HG02588 (cell line): ENCODE data around the gene PARD3B.

Experiments used
- ATAC-seq: cut with Tn5 transposase; IDR thresholded peaks from one replicate; pipeline ENCODE4 v1.9.1; 2021; ENCODE audit warnings: mild to moderate bottlenecking, moderate library complexity; ENCODE audit not compliant: unreplicated experiment

The PARD3B gene

DNA sequence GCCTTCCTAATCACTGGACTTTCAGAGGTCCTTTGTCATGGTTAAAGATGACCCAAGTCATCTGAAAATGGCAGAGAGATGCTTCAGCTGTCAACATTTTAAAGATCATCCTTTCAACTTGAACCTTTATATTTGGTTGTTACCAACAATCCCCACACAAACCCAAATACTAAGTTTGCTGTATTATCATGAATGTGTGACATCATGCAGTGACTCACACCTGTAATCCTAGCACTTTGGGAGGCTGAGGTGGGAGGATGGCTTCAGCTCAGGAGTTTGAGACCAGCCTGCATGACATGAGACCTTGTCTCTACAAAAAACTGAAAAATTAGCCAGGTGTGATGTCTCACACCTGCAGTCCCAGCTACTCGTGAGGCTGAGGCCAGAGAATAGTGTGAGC is 1081.8 kb downstream of the PARD3B start:
- no peak for ATAC-seq

GRCh38 chr2:205628422-205628821 is 1083.1 kb downstream of the PARD3B start:
- no peak for ATAC-seq

GRCh38 chr2:205629091-205629776 is 1084.0 kb downstream of the PARD3B start:
- ATAC-seq: no peak

DNA sequence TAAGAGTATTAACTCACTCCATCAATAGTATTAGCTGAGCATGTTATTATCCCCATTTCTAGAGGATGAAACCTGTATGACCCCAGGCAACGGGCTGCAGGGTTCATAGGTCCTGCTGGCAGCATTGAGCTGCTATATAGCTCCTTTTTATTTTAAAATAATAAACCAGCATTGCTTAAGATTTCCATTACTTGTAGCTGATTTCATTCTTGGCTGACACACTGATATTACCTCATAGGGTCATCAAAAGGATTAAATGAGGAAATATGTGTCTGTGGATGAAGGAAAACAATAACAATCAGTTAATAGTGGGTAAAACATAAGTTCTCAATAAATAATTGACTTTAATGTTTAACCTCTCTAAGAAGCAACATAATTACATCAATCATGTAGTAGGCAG is 1088.7 kb downstream of the PARD3B start:
- ATAC-seq: no peak

DNA sequence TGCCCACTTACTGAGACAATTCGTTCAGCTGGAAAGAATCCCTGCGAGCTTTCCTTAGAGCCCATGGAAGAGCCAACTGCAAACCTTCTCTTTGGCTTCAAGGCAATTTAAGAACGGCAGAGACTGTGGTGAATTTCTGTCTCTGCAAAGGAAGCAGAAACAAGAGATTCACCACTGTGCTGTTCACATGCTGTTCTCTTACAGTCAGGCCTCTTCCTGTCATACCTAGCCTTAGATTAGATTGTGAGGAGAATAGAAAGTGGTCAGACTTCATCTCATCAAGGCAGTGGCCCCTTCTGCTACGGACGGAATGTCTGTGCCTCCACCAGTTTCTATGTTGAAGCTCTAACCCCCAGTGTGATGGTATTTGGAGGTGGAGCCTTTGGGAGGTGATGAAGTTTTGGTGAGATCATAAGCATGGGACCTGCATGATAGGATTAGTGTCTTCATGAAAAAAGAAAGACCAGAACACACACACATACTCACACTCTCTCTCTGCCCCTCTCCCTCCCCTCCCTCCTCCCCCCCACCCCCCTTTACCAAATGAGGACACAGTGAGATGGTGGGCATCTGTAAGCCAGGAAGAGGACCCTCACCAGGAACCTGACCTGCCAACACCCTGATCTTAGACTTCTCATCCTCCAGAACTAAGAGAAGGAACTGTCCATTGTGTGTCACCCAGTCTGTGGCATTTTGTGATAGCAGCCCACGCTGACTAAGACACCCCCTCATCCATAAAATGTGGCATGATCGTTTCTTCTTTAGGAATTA is 1091.5 kb downstream of the PARD3B start:
- no peak for ATAC-seq

DNA sequence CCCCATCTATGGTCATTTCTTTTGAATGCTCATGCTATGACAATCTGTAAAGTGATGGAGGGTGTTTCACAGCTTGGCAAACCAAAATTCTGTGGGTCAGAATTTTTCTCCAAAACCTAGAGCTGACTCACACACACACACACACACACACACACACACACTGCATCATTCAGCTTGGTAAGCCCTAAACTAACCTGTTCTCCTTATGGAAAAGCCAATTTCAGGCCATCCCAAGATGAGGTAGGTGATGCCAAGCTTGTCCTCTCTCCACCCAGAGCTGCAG is 1092.0 kb downstream of the PARD3B start:
- ATAC-seq: no peak

GRCh38 chr2:205637779-205638503 is 1092.7 kb downstream of the PARD3B start:
- no peak for ATAC-seq

DNA sequence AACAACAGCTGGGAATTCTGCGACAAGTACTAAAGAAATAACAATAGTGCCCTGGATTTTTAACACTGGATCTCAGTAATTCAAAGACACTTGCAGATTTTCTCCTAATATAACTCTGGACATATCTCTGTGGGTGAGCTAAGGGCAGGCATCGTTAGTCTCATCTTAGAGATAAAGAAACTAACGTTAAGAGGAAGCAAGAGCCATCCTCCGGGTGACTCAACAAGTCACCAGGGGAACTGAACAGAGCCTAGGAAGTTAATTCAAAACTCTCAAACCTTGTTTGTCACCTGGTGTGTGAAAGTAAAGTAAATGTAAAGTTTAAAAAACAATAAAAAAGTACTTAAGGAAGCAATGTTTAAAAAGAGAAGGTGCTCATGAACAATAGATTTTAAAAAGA is 1095.4 kb downstream of the PARD3B start:
- no peak for ATAC-seq

DNA sequence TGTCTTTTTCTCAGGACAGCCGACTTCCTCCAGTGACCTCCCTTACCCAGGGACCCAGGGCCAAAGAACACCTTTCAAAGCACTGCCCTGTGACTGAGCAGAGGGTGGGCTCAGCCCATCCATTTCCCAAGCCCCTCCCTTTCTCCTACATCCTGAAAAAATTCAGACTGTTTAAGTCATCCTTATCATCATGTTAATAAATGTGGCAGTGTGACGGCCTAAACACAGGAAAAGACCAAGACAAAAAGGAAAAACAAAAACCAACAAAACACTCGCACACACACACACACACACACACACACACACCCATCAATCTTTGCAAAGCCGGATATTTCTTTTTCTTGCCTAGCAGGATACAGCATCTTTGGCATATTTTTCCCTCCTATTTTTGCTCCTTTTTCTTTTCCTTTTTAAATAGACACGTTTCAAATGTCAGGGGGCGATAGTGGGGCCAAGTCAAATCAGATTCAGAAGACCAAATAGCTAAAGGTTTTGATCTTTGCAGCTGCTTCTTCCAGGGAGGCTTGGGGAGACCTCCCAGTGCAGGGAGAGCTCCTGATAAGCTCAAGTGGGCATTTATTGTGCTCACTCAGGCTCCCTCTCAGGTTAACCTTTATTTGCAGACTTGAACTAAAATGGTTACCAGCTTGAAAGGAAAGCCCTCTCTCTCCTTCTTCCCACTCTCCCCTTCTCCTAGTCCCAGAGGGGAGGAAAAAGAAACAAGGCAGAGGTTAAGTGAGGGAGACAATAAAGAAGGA is 1097.5 kb downstream of the PARD3B start:
- no peak for ATAC-seq

DNA sequence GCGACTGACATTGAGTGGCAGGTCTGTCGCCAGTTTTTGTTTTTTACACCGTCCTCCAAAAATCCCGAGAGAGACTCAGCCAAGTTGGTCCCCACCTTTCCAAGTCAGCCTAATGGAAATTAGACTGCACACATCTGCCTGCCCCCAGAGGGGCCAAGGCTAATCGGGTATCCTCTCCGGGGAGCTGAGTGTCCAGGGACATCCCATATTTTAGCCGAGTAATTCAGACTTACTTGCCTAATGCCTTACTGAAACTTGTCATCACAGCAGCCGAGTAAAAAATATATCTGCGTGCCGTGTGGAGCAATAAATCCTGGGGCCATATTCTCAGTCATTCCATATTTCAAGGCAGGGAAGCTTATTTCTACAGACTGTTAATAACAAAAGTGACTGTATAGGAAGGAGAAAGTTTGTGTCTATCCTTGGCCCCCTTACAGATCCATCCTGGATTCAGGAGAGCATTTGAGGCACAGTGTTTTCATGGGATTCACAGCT is 1098.2 kb downstream of the PARD3B start:
- no peak for ATAC-seq

DNA sequence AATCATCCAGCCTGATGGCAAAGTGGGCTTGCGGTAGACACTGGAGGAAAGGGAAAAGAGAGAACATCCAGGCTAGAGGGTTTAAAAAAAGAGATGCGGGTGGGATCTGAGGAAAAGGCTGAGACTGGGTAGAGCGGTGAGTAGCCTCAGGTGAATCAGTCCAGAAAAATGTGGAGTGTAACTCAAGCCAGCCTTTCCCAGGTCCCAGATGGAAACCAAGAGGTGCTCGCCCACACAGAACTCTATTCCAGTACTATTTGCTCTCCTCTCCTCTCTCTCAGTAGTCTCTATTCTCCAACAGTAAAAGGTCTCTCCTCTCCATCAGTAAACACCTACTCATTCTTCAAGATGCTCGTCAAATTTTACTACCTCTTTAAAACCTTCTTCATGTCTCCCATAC is 1098.7 kb downstream of the PARD3B start:
- no peak for ATAC-seq

DNA sequence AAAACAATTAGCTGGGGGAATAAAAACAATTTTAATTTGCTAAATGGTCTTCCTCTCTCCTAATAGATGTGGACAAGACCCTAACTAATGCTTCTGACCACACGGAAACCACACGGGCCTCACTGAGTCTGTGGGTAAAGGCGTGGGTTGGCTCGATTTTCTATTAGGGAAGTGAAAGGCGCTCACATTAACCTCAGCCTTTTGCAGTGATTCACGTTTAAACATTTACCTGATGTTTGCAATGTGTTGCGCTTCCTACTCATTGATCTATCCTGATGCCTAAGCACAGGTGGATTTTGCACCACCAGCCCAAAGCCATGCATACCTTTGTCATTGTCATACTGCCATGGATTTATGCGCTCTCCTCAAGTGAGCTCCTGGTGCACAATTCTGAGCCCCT is 1101.4 kb downstream of the PARD3B start:
- ATAC-seq: peak; percentile 99

DNA sequence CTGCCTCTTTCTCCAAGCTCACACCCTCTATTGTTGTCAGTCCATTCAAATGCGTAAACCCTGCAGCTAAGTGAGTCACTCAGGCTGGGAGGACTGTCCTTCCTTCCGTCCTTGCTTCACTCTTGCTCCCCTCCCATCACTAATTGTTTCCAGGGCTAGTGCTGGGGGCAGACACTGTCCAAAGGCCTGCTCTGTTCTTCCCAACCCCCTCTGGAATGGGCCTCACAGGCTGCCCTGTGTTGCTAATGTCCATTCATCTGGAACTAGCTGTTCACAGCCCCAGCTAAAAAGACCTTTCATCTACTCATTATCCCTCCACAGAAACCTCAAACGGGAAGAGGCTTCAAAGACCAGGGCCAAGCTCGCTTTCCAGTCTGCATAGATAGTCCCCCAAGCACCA is 1105.2 kb downstream of the PARD3B start:
- no peak for ATAC-seq

GRCh38 chr2:205650931-205651330 is 1105.7 kb downstream of the PARD3B start:
- ATAC-seq: no peak

- ATAC-seq: no peak
These were observed 1106.4 kb downstream of the PARD3B start for GRCh38 chr2:205651719-205652118.

DNA sequence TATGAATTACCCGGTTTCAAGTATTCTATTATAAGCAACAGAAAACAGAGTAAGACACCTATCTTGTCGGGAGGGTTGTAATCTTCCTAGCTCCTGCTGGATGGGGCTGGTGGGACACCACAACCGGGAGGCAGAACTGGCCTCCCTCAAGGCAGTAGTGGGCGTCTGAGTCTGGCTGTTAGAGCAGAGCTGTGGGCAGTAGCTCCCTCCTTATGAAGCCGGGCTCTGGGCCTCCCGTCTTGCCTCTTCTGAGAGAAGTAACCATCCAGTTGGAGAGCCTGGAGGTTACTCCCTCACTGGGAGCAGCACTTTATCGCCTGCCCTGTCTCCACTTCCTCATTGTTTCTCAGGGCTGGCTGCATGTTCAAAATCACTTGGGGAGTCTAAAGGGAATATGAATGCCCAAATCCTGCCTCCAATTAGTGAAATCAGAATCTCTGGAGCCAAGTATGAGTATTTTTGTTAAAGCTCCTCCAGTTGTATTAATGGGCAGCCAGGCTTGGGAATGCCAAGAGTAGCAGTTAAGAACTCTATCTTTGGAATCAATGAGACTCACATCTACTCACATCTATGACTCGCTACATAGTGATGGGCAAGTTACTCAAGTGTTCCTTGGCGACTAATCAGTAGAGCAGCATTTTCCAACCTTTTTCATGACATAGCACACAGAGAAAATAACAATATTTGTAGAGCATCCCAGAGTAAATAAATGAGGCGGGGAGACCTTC is 1109.8 kb downstream of the PARD3B start:
- ATAC-seq: no peak

- no peak for ATAC-seq
These were observed 1110.6 kb downstream of the PARD3B start for GRCh38 chr2:205655779-205656456.

GRCh38 chr2:205656461-205656860 is 1111.2 kb downstream of the PARD3B start:
- no peak for ATAC-seq

DNA sequence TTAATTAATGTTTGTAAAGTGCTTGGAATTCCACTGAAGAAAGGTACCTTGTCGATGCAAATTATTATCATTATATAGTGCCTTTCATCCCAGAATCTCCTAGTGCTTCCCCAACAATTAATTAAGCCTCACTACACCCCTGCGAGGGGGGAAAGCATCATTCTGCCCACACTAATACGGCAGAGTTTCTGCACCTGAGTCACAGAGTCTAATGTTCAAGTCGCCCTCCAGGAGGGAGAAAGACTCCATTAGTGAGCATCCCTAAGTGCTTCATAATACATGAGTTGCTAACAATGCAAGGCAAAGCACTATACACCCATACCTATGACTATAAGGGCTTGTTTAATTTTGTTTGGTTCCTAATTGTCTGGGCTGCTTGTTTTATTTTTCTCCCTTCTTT is 1111.7 kb downstream of the PARD3B start:
- no peak for ATAC-seq

GRCh38 chr2:205657579-205657978 is 1112.3 kb downstream of the PARD3B start:
- ATAC-seq: no peak
